SU-DHL-6 (cell line): ENCODE results near the gene RBM33.

Experiments used
- EZH2phosphoT487 ChIP-seq: fragments of 200-600 bp; sonication (generic), shearing (Covaris generic); conservative IDR thresholded peaks from 2 replicates; pipeline ENCODE4 v1.6.1; 2018; ENCODE audit warnings: mild to moderate bottlenecking, antibody characterized with exemption, low read length, moderate library complexity, mixed read lengths
- TF ChIP-seq, protein P1 (sequence below): fragments of 200-600 bp; sonication (generic); IDR thresholded peaks from one replicate; pipeline ENCODE4 v1.5.1; 2017; ENCODE audit warnings: antibody characterized with exemption, mild to moderate bottlenecking, low read length, moderate library complexity; ENCODE audit not compliant: insufficient read depth, poor library complexity, severe bottlenecking

DNA sequence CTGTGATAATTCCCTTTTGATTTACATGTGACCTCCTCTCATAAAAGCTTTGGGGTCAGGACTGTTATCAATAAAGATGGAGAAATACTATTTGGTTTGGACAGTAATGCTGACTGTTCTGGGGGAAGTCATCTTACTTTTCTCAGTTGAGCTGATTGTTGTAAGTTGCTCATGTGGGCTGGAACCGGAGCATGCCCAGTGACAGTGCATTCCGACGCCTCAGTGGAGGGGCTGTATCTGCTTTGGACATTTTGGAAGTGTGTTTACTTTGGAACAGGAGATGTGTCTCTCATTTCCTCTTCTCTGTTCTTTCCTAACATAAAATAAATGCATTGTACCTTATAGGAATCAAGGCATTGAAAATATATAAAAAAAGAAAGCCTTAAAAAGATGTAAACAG lies 30.1 kb downstream of the RBM33 start:
- TF ChIP-seq, protein P1, sequence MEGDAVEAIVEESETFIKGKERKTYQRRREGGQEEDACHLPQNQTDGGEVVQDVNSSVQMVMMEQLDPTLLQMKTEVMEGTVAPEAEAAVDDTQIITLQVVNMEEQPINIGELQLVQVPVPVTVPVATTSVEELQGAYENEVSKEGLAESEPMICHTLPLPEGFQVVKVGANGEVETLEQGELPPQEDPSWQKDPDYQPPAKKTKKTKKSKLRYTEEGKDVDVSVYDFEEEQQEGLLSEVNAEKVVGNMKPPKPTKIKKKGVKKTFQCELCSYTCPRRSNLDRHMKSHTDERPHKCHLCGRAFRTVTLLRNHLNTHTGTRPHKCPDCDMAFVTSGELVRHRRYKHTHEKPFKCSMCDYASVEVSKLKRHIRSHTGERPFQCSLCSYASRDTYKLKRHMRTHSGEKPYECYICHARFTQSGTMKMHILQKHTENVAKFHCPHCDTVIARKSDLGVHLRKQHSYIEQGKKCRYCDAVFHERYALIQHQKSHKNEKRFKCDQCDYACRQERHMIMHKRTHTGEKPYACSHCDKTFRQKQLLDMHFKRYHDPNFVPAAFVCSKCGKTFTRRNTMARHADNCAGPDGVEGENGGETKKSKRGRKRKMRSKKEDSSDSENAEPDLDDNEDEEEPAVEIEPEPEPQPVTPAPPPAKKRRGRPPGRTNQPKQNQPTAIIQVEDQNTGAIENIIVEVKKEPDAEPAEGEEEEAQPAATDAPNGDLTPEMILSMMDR: no peak
- TF ChIP-seq EZH2phosphoT487: no peak
